OCI-LY3 (cell line): ENCODE data around the gene NOC3L.

Experiments
- H2AFZ ChIP-seq: fragments of 200-600, 300-600 bp; shearing (Covaris generic); 2 replicates; pipeline ENCODE4 v1.6.0; 2014; ENCODE audit warnings: antibody characterized with exemption, low read depth, low read length
- H3K27ac ChIP-seq: fragments of 200-600, 300-600 bp; sonication (generic); 2 replicates; pipeline ENCODE4 v1.5.1; 2014; ENCODE audit warnings: mild to moderate bottlenecking, low read length, moderate library complexity, mixed read lengths
- H3K27me3 ChIP-seq: fragments of 200-600, 300-600 bp; sonication (generic); 2 replicates; pipeline ENCODE4 v1.6.1; 2014; ENCODE audit warnings: low read depth, low read length, mixed read lengths
- H3K36me3 ChIP-seq: fragments of 200-600, 300-600 bp; sonication (generic); replicated peaks from 2 replicates; pipeline ENCODE3; 2014; ENCODE audit warnings: low read depth, low read length, mixed read lengths
- H3K4me1 ChIP-seq: fragments of 300-600, 200-600 bp; sonication (generic); 2 replicates; pipeline ENCODE4 v1.6.1; 2014; ENCODE audit warnings: low read length, mixed read lengths
- H3K4me2 ChIP-seq: fragments of 200-600, 300-600 bp; sonication (generic); 2 replicates; pipeline ENCODE4 v1.6.1; 2014; ENCODE audit warnings: low read length, mixed read lengths
- H3K4me3 ChIP-seq: fragments of 300-600, 200-600 bp; sonication (generic); 2 replicates; pipeline ENCODE4 v1.5.1; 2014; ENCODE audit warnings: antibody characterized with exemption, mild to moderate bottlenecking, low read length, moderate library complexity
- H3K79me2 ChIP-seq: fragments of 300-600, 200-600 bp; shearing (Covaris generic); 2 replicates; pipeline ENCODE4 v1.6.1; 2014; ENCODE audit warnings: mild to moderate bottlenecking, low read length, mixed read lengths
- H3K9ac ChIP-seq: fragments of 300-600, 200-600 bp; shearing (Covaris generic); 2 replicates; pipeline ENCODE4 v1.6.0; 2014; ENCODE audit warnings: mild to moderate bottlenecking, low read length, moderate library complexity
- H3K9me3 ChIP-seq: fragments of 200-600, 300-600 bp; shearing (Covaris generic); 2 replicates; pipeline ENCODE4 v1.6.1; 2014; ENCODE audit warnings: low read length, mixed read lengths; ENCODE audit not compliant: insufficient read depth
- H4K20me1 ChIP-seq: fragments of 200-600, 300-600 bp; sonication (generic); 2 replicates; pipeline ENCODE4 v1.6.1; 2016; ENCODE audit warnings: low read length, mixed read lengths; ENCODE audit not compliant: insufficient read depth
- EZH2phosphoT487 ChIP-seq: fragments of 200-600 bp; shearing (Covaris generic); IDR thresholded peaks from 2 replicates; pipeline ENCODE4 v1.6.1; 2018; ENCODE audit warnings: antibody characterized with exemption, mixed run types, low read depth
- TF ChIP-seq, protein P1 (sequence below): fragments of 200-600, 300-600 bp; sonication (generic); IDR thresholded peaks from 2 replicates; pipeline ENCODE4 v1.5.1; 2014; ENCODE audit warnings: antibody characterized with exemption, low read length, low read depth

NOC3L gene

DNA sequence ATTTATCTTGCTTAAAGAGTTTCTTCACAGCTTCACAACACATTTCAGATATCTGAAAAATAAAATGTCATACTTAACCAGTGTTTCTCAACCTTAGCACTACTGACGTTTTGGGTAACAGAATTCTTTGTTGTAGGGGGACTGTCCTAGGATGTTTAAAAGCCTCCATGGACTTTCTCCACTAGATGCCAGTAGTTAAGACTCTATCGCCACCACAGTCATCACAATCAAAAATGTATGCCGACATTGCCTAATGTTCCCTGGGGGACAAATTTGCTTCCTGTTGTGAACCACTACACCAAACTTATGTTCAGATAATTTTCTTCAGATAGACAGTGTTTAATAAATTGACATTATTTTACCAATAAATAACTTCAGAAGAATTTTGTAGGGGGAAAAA, 13.4 kb downstream of the NOC3L start:
- no peaks in the 10 kb centered on the region for H3K9me3 ChIP-seq
- H3K4me2 ChIP-seq = no peak overlapping the region
- no peaks in the 10 kb centered on the region for H4K20me1 ChIP-seq
- peak overlapping the region; percentile 11; the same call in 1 of the 2 replicates for H3K27ac ChIP-seq
- TF ChIP-seq, protein P1, sequence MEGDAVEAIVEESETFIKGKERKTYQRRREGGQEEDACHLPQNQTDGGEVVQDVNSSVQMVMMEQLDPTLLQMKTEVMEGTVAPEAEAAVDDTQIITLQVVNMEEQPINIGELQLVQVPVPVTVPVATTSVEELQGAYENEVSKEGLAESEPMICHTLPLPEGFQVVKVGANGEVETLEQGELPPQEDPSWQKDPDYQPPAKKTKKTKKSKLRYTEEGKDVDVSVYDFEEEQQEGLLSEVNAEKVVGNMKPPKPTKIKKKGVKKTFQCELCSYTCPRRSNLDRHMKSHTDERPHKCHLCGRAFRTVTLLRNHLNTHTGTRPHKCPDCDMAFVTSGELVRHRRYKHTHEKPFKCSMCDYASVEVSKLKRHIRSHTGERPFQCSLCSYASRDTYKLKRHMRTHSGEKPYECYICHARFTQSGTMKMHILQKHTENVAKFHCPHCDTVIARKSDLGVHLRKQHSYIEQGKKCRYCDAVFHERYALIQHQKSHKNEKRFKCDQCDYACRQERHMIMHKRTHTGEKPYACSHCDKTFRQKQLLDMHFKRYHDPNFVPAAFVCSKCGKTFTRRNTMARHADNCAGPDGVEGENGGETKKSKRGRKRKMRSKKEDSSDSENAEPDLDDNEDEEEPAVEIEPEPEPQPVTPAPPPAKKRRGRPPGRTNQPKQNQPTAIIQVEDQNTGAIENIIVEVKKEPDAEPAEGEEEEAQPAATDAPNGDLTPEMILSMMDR = peak; percentile 17; the same call in 1 of the 2 replicates
- TF ChIP-seq EZH2phosphoT487 = no peak
- H3K79me2 ChIP-seq = peaks cover 10% of the 10 kb centered on the region
- H3K27me3 ChIP-seq = no peaks in the 10 kb centered on the region
- H3K4me1 ChIP-seq = peaks cover 24% of the 10 kb centered on the region
- H3K9ac ChIP-seq = no peak overlapping the region
- H3K4me3 ChIP-seq = no peak overlapping the region
- peaks cover 31% of the 10 kb centered on the region for H3K36me3 ChIP-seq
- H2AFZ ChIP-seq = no peak overlapping the region

DNA sequence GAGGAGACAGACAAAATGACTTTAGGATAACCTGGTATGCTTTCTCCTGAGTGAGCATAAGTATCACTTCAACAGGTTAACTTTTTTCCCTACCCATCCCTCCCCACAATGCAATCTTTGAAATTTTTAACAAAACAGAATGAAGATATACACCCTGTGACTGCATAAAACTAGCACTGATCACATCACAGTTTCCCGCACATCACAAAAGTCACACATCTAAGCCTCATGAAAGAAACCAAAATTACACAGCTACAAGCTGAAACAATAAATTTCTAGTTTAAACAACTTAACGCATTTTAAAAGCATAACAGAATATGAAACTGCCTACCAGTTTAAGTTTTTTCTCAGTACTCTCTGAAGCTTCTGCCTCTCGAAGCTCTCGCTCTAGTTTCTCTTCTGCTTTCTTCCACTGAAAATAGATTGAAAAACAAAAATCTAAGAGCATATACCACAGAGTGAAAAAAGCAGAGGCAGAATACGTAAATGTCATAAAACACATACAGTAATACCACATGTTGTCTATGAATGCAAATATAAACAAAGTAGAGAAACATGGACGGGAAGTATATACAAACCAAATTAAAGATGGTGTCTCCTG, 18.1 kb downstream of the NOC3L start:
- peak overlapping the region; percentile 57 for H3K9ac ChIP-seq
- TF ChIP-seq EZH2phosphoT487 = no peak
- TF ChIP-seq, protein P1 = no peak
- peaks cover 44% of the 10 kb centered on the region for H3K36me3 ChIP-seq
- peak overlapping the region; percentile 95 for H3K27ac ChIP-seq
- peak overlapping the region; percentile 54 for H3K4me3 ChIP-seq
- no peaks in the 10 kb centered on the region for H4K20me1 ChIP-seq
- no peaks in the 10 kb centered on the region for H3K27me3 ChIP-seq
- H2AFZ ChIP-seq = no peak overlapping the region
- peak overlapping the region; percentile 68 for H3K4me2 ChIP-seq
- no peaks in the 10 kb centered on the region for H3K9me3 ChIP-seq
- peaks cover 27% of the 10 kb centered on the region for H3K79me2 ChIP-seq
- peaks cover 41% of the 10 kb centered on the region for H3K4me1 ChIP-seq

DNA sequence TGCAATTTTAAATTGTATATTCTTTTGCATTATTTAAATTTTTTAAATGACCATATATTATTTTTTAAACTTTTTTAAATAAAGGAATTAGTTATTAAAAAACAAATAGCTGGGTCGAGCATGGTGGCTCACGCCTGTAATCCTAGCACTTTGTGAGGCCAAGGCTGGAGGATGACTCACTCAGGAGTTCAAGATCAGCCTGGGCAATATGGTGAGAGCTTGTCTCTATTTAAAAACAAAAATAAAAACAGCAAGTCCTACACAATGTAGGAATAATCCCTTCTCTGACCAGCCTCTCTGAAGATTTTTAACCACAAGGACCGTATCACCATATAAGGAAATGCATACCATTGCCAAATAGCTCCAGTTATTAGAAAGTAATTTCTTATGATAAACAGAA, 19.6 kb downstream of the NOC3L start:
- H3K4me1 ChIP-seq = peaks cover 41% of the 10 kb centered on the region
- no peaks in the 10 kb centered on the region for H3K9me3 ChIP-seq
- H3K27me3 ChIP-seq = no peaks in the 10 kb centered on the region
- peaks cover 27% of the 10 kb centered on the region for H3K79me2 ChIP-seq
- H2AFZ ChIP-seq = no peak overlapping the region
- no peak for TF ChIP-seq EZH2phosphoT487
- TF ChIP-seq, protein P1 = no peak
- peaks cover 44% of the 10 kb centered on the region for H3K36me3 ChIP-seq
- peak overlapping the region; percentile 30; the same call in 1 of the 2 replicates for H3K4me2 ChIP-seq
- H3K27ac ChIP-seq = peak overlapping the region; percentile 95
- H4K20me1 ChIP-seq = no peaks in the 10 kb centered on the region
- H3K9ac ChIP-seq = peak overlapping the region; percentile 27; the same call in 1 of the 2 replicates
- no peak overlapping the region for H3K4me3 ChIP-seq

DNA sequence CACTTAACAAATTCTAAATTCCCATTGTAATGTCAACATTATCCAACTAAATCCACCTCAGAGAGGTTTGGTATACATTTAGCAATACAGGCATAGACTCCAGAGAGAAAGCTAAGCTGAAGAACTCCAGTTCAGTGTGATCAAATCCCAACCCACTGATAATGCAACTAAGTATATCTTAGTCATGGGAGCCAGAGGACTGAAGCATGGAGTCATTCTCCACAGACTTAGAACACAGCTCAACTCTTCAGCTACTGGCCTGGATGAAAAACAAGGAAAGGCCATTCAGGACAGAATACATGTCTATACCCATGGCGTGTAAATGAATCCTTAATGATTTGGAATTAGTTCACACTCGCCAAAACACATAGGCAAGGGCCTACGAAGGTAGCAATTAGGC, 27.9 kb downstream of the NOC3L start:
- no peak overlapping the region for H3K4me3 ChIP-seq
- no peaks in the 10 kb centered on the region for H4K20me1 ChIP-seq
- no peaks in the 10 kb centered on the region for H3K9me3 ChIP-seq
- H3K9ac ChIP-seq = no peak overlapping the region
- TF ChIP-seq EZH2phosphoT487 = no peak
- TF ChIP-seq, protein P1 = no peak
- no peaks in the 10 kb centered on the region for H3K4me1 ChIP-seq
- no peak overlapping the region for H3K27ac ChIP-seq
- H3K36me3 ChIP-seq = peaks cover 57% of the 10 kb centered on the region
- no peaks in the 10 kb centered on the region for H3K79me2 ChIP-seq
- H3K27me3 ChIP-seq = no peaks in the 10 kb centered on the region
- H2AFZ ChIP-seq = no peak overlapping the region
- H3K4me2 ChIP-seq = no peak overlapping the region
